ENCODE measurements around the gene COPG2. TPM values are rescaled to one million over a fixed set of nuclear protein-coding genes. Genes with fewer than 3 reads are reported as not detected.

COPG2 gene
- total RNA-seq, 1 experiment from 2014 or later, result 77.7 TPM

DNA sequence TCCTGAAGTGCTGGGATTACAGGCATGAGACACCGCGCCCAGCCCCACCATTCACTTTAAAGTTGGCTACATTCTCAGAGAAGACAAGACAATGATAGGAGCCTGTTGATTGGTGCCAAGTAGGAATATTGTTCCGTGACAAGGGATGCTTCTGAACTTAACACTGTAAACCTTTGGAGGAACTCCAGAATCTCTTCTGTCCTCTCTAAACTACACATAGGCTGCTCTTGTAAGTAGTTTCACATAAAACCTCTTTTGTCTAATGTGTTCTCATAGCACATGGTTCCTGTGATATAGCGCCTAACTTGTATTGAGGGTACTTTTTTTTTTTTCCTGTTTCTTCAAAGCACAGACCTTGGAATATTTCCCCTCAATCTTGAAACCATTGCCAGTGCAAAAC lies 3.6 kb upstream of the COPG2 start:
- Mint-ChIP-seq H3K4me3 (no peak overlapping the region), H3K36me3 (ENCODE audit: insufficient read depth in 1 of 3, low read depth in 3 of 3) (no peaks in the 10 kb centered on the region; a peak in 1 of 7 replicates), H3K9me3 (no peaks in the 10 kb centered on the region), H3K4me1 (peaks cover 15 to 21% of the 10 kb centered on the region in 2 experiments), H3K27ac (no peak overlapping the region), H3K27me3 (ENCODE audit: low read depth) (peaks cover 15% of the 10 kb centered on the region)
- WGBS (ENCODE audit: extremely low coverage, insufficient read length, low lambda C conversion rate), result no CpG with 5 or more reads among the region's 4 CpGs
- no peak overlapping the region for H3K14ac ChIP-seq (ENCODE audit: insufficient read depth, low read length)
- no peak overlapping the region for H3K56ac ChIP-seq (ENCODE audit: insufficient read length, low read depth, low read length)
- H3K4me1 ChIP-seq (ENCODE audit: insufficient read depth, low read length), result no peaks in the 10 kb centered on the region
- no peak overlapping the region for H4K91ac ChIP-seq (ENCODE audit: insufficient read length, low read depth, low read length)
- DNase-seq, result no peak
- H3K23ac ChIP-seq (ENCODE audit: insufficient read length, low read depth, low read length), result no peak overlapping the region
- H4K5ac ChIP-seq (ENCODE audit: insufficient read length, low read depth, low read length), result no peak overlapping the region
- no peak overlapping the region for H4K8ac ChIP-seq (replicated peaks; ENCODE audit: insufficient read length, low read depth, low read length)
- H3K4ac ChIP-seq (ENCODE audit: low read depth, low read length), result no peak overlapping the region
- H3K9ac ChIP-seq (ENCODE audit: extremely low read depth, insufficient read length, low read length), result no peak overlapping the region
- H3K27me3 ChIP-seq (ENCODE audit: insufficient read depth, low read length), result peaks cover 2% of the 10 kb centered on the region; the same call in 1 of the 2 replicates
- no peaks in the 10 kb centered on the region for H3K79me2 ChIP-seq (ENCODE audit: insufficient read depth, low read length)
- H3K9me3 ChIP-seq (ENCODE audit: control insufficient read depth, low read depth, low read length), result no peaks in the 10 kb centered on the region
- no peak overlapping the region for H2AFZ ChIP-seq (ENCODE audit: low read length)
- TF ChIP-seq, protein P1, sequence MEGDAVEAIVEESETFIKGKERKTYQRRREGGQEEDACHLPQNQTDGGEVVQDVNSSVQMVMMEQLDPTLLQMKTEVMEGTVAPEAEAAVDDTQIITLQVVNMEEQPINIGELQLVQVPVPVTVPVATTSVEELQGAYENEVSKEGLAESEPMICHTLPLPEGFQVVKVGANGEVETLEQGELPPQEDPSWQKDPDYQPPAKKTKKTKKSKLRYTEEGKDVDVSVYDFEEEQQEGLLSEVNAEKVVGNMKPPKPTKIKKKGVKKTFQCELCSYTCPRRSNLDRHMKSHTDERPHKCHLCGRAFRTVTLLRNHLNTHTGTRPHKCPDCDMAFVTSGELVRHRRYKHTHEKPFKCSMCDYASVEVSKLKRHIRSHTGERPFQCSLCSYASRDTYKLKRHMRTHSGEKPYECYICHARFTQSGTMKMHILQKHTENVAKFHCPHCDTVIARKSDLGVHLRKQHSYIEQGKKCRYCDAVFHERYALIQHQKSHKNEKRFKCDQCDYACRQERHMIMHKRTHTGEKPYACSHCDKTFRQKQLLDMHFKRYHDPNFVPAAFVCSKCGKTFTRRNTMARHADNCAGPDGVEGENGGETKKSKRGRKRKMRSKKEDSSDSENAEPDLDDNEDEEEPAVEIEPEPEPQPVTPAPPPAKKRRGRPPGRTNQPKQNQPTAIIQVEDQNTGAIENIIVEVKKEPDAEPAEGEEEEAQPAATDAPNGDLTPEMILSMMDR (conservative IDR thresholded peaks at IDR 0.05), result no peak
- H2BK5ac ChIP-seq (ENCODE audit: insufficient read length, low read length), result no peak overlapping the region
- H2BK12ac ChIP-seq (ENCODE audit: insufficient read length, low read depth, low read length), result no peak overlapping the region
- H3K4me2 ChIP-seq (ENCODE audit: insufficient read depth, insufficient read length, low read length), result no peak overlapping the region
- no peak overlapping the region for H3K18ac ChIP-seq (ENCODE audit: insufficient read length, low read depth, low read length)
- no peak overlapping the region for H2BK20ac ChIP-seq (ENCODE audit: low read depth, low read length, poor library complexity, severe bottlenecking)
- H3K23me2 ChIP-seq (ENCODE audit: insufficient read length, low read depth, low read length, poor library complexity, severe bottlenecking), result peaks cover 6% of the 10 kb centered on the region
- no peak overlapping the region for H2AK5ac ChIP-seq (ENCODE audit: insufficient read length, low read length)
- no peak overlapping the region for H2BK120ac ChIP-seq (ENCODE audit: low read depth, low read length, poor library complexity, severe bottlenecking)
- no peak overlapping the region for H3K27ac ChIP-seq (ENCODE audit: insufficient read length, low read depth, low read length)
- H4K20me1 ChIP-seq (ENCODE audit: control insufficient read depth, insufficient read depth, insufficient read length), result no peaks in the 10 kb centered on the region
- H3T11ph ChIP-seq (ENCODE audit: low read length), result no peak overlapping the region
- no peak overlapping the region for H2BK15ac ChIP-seq (ENCODE audit: low read depth, low read length)
- no peaks in the 10 kb centered on the region for H3K79me1 ChIP-seq (ENCODE audit: insufficient read depth, low read depth, low read length, poor library complexity, severe bottlenecking)
